ENCODE results near the gene PLAGL2.

GRCh38 chr20:32234135-32234808 is 26.7 kb upstream of the PLAGL2 start:
- TF ChIP-seq, protein P1, sequence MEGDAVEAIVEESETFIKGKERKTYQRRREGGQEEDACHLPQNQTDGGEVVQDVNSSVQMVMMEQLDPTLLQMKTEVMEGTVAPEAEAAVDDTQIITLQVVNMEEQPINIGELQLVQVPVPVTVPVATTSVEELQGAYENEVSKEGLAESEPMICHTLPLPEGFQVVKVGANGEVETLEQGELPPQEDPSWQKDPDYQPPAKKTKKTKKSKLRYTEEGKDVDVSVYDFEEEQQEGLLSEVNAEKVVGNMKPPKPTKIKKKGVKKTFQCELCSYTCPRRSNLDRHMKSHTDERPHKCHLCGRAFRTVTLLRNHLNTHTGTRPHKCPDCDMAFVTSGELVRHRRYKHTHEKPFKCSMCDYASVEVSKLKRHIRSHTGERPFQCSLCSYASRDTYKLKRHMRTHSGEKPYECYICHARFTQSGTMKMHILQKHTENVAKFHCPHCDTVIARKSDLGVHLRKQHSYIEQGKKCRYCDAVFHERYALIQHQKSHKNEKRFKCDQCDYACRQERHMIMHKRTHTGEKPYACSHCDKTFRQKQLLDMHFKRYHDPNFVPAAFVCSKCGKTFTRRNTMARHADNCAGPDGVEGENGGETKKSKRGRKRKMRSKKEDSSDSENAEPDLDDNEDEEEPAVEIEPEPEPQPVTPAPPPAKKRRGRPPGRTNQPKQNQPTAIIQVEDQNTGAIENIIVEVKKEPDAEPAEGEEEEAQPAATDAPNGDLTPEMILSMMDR (conservative IDR thresholded peaks at IDR 0.05; ENCODE audit: low read depth, low read length): no peak
- no peak for TF ChIP-seq SMC3 (IDR thresholded peaks at IDR 0.05; ENCODE audit: low read depth, low read length)
- no peak for TF ChIP-seq POLR2A (IDR thresholded peaks at IDR 0.05; ENCODE audit: low read depth, low read length)
- TF ChIP-seq FOS (IDR thresholded peaks at IDR 0.05; ENCODE audit: low read depth, low read length): no peak
- no peak for TF ChIP-seq RAD21 (IDR thresholded peaks at IDR 0.05; ENCODE audit: low read length)
- no peak for TF ChIP-seq CHD1 (IDR thresholded peaks at IDR 0.05; ENCODE audit: low read depth, low read length)
- no peak for TF ChIP-seq RFX5 (IDR thresholded peaks at IDR 0.05; ENCODE audit: low read depth, low read length)
- TF ChIP-seq RCOR1 (IDR thresholded peaks at IDR 0.05; ENCODE audit: insufficient replicate concordance, low read length): no peak
- TF ChIP-seq MAFK (IDR thresholded peaks at IDR 0.05; ENCODE audit: low read depth, low read length): no peak
- no peak for TF ChIP-seq CEBPB (IDR thresholded peaks at IDR 0.05; ENCODE audit: low read depth, low read length)

All from IMR-90 (cell line).